NOMO-1 treated with DMSO at 0.1 percent for 48 hours (cell line): ENCODE data around the gene POLR2E.

Experiments
- DNase-seq: peaks from one replicate; lab custom pipeline; 2025; ENCODE audit not compliant: unreplicated experiment; lab: John Stamatoyannopoulos, UW

POLR2E gene

DNA sequence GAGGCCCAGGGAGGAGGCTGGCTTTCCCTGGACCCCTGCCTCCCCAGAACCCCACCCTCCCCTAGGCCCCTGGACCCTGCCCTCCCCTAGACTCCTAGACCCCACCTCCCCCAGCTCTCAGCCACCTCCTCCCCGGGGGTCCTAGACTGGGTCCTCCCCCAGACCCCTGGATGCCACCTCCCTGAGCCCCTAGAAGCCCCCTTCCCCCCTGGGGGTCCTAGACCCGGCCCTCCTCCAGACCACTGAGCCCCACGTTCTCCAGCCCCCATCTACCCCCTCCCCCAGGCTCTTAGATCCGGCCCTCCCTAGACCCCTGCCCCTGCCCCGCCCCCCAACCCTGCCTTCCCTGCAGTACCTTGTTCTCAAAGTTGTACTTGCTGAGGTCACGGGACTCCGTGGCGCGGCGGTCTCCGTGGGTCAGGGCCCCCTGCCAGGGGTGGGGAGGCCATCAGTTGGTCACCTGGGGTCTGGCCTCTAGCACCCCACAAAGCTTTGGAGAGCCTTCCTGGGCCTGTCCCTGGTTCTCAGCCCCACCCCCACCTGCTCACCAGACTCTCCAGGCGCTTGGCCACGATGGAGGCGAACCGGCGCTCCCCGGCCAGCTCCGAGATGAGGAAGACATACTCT is 16.6 kb upstream of the POLR2E start:
- DNase-seq: no peak

DNA sequence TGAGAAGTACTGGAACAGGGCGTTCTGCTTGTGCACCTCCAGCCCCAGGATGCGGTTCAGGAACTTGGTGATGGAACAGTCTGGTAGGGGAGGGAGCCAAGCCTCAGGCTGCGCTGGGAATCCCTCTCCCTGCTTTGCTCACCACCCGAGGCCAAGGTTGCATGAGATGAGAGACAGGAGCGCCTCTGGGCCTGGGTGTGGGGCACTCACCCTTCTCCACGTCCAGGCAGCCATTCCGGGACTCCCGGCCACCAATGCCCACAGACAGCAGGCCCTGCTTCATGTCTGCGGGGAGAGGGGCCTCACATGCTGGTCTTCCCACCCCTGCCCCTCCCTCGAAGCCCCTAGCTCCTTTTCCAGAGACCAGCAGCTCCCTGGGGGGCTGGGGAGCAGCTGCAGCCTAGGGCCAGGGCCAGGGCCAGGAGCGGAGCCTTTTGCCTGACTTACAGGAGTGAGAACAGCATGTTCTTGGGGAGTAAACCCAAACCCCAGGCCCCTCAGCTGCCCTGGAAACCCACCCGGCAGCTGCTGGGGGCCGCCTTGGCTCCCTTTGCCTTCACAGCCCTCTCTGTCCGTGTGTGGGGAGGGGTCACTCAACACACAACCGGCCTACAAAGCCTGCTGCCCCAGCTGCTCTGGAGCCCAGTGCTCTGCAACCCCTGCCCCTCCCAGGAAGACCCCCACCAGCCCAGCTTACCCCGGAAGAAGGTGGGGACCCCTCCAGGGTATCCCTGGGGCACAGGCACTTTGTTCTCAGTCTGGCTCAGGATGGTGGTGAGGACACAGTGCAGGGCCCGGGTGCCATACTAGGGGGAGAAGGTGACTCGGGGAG is 15.8 kb upstream of the POLR2E start:
- DNase-seq: no peak

- no peak for DNase-seq
These were observed 14.8 kb upstream of the POLR2E start for GRCh38 chr19:1109697-1110671.

DNA sequence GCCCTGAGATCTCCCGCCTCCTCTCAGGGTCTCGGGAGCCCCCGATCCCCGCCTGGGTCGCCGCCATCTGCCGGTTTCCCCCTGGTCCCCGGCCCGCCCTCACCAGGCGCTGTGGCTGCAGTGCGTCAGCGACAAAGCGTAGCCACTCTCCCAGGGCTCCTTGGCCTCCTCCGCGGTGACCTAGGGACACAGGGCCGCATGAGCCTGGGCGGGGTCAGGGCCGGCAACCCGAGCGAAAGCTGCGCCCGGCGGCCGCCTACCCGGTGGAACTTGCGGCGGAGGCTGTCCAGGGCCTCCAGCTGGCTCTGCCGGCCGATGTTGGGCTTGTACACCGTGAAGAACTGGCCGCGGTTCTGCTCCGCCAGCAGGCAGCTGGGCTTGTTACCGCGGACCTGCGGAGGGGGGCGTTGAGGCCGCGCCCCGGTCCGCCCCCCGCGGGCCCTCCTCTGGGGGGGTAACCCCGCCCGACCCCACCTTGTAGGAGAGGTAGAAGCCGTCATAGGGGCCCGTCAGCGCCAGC is 13.9 kb upstream of the POLR2E start:
- no peak for DNase-seq

GRCh38 chr19:1108291-1109031 is 13.3 kb upstream of the POLR2E start:
- DNase-seq: no peak

- no peak for DNase-seq
These were observed 12.6 kb upstream of the POLR2E start for GRCh38 chr19:1107661-1108261.

DNA sequence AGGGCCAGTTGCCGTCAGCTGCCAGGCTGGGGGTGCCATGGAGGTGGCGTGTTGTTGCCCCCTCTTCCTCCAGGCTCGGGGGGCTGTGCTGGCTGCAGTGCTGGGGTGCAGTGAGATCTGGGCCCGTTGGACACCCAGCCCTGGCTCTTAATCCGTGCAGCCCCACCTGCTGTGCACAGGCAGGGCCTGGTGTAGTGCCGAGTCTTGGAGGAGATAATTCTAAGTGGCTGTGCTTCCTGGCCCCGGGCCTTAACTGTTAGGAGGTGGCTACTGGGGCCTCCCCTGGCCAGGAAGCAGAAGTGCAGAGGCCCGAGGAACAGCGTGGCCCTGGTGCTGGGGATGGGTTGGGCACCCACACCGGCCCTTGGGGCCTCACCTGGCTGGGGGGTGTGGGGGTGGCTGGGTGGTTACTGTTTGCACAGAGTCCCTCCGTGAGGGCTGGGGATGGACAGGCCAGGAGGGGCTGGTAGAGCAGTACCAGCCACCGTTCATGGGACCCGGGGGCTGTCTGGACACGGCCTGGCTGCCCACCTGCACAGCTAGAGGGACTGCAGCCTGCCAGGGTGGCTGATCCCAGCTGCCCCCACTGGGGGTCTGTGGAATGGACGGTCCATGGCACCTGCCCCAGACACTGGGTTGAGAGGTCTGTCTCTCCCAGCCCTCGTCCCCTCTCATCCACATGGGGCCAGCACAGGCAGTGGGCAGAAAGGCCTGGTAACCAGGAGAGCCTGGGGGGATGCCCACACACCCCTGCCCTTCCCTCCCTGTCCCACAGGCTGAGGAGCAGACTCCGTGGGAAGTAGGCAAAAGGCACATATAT is 11.9 kb upstream of the POLR2E start:
- peak; percentile 36 for DNase-seq

- DNase-seq: no peak
These were observed 11.0 kb upstream of the POLR2E start for GRCh38 chr19:1105873-1106840.

GRCh38 chr19:1105008-1105872 is 10.1 kb upstream of the POLR2E start:
- no peak for DNase-seq

DNA sequence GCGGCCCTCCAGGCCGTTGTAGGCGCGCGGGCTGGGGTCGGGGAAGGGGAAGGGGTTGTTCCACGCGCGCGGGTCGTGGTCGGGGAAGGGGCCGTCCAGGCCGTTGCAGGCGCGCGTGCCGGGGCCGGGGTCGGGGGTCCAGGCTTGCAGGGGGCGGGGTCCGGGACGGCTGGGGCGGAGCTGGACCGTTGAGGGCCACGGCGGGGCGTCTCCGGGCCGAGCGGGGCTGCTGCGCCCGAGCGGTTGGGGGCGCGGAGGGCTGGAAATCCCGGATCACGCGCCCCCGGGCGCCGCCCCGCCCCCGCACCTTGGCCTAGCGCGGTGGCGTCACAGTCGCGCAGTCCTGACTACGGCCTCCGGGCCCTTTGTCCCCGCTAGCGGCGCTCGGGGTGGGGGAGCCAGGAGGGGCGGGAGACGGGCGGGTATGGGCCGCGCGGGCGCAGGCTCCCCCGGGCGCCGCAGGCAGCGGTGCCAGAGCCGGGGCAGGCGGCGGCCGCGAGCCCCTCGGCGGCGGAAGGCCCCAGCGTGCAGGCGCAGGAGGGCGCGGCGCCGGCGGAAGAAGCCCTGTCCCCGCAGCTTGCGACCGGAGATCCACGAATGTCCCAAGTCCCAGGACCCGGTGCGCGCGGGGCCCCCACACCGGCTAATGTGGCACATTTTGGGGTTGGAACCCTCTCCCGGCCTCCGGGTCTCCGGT is 9.3 kb upstream of the POLR2E start:
- peak; percentile 62 for DNase-seq

DNA sequence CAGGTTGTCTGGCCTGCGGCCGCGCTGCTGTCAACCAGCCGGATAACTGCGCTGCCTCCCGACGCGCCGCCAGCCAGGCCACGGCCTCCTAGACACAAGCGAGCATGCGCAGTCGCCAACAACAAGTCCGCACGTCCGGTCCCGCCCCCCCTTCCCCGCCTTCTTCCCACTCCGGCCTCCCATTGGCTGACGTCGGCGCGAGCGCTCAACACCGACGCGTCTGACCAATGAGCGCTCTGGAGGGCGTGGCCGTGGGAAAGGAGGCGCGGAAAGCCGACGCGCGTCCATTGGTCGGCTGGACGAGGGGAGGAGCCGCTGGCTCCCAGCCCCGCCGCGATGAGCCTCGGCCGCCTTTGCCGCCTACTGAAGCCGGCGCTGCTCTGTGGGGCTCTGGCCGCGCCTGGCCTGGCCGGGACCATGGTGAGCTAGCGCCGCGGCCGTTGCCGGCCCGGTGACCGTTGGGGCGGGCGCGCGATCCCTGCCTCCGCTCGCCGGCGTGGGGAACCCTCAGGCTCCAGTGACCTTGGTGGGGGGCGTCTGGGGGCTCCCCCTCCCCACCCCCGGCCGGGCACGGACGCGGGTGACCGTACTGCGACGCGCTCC is 8.6 kb upstream of the POLR2E start, which contains the start of gene GPX4:
GPX4 (plus strand) TSS at position 287 of the 603 bp plus-strand sequence; CDS start at position 337, 50 bp downstream.
- peak; percentile 97 for DNase-seq

GRCh38 chr19:1103132-1103707 is 8.0 kb upstream of the POLR2E start:
- no peak for DNase-seq

DNA sequence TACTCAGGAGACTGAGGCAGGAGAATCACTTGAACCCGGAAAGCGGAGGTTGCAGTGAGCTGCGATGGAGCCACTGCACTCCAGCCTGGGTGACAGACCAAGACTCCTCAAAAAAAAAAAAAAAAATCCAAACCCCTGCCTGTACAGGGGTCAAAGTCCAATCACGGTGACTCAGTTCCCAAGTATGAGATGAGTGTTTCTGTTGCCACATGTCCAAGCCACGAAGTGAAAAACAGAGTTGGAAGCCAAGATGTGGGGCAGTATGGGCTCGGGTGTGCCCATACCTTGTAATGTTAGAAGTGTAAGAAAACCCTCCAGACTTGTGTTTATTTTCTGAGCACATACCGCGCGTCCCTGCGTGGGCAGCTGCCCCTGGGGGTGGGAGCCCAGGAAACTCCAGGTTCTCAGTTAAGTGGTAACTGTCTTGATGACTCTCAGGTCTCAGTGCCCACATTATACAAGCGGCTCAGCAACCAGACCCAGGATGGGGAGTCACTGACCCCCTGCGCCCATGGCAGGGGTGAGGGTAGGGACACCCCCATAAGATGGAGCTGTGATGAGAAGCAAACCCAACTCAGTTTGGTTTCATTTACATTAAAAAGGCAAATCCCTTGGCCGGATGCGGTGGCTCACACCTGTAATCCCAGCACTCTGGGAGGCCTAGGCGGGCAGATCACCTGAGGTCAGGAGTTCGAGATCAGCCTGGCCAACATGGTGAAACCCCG is 7.4 kb upstream of the POLR2E start:
- peak; percentile 69 for DNase-seq

- peak; percentile 58 for DNase-seq
These were observed 6.1 kb upstream of the POLR2E start for GRCh38 chr19:1101337-1101698.
